Activated CD4-positive, alpha-beta T cell treated with anti-CD3 and anti-CD28 coated beads for 24 hours (primary cell): ENCODE measurements around the gene PPIP5K2.
A peak's percentile ranks its signal among the peaks of the same experiment; 100 is the strongest.

Source experiments
- DNase-seq, 2 donors: peaks; one replicate each; pipeline ENCODE4 v3.0.0-alpha.2; 2020; ENCODE audit warnings: low read depth in 2 of 2

The PPIP5K2 gene

DNA sequence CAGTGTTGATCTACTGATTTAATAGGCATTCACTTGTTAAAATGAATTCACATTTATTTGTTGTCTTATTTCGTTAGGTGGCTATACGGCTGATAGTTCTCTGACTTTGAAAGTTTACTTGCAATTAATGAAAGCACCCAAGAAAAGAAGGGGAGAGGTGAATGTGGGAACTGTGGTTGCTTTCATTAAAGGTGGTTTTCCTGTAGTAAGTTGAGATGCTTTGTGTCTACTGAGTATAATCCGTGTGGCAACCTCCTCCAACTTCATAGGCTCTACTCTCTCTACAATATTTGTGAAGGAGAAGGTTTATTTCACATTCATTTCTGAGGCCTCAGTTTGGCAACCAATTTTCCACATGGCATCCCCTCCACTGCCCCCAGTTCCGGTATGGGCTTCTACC, 125.7 kb downstream of the PPIP5K2 start:
- DNase-seq = no peak

DNA sequence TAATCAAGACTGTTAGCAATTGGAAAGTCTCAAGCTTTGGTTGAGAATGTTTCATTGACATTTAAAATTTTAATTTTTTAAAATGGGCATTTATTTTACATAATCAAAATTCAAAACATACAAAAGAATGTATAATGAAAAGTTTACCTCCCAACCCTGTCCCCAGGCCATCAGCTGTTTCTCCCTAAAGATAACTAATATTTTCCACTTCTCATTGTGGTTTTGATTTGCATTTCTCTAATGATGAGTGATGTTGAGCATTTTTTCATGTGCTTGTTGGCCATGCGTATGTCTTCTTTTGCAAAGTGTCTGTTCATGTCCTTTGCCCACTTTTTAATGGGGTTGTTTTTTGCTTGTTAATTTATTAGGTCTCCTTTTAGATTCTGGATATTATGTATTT, 127.0 kb downstream of the PPIP5K2 start:
- DNase-seq = no peak

DNA sequence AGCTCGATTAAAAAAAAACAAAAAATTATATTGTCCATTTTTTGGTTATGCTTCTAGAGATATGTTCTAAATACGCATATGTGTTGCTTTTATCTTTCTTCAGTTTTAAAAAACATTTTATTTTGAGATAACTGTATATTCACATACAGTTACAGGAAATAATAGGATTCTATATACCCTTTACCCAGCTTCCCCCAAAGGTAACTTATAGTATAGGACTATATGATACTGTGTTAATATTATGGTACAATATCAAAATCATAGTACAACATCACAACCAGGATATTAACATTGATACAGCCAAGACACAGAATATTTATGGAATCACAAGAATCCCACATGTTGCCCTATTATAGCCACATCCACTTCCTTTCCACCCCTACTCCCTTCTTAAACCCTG, 129.0 kb downstream of the PPIP5K2 start:
- no peak for DNase-seq

DNA sequence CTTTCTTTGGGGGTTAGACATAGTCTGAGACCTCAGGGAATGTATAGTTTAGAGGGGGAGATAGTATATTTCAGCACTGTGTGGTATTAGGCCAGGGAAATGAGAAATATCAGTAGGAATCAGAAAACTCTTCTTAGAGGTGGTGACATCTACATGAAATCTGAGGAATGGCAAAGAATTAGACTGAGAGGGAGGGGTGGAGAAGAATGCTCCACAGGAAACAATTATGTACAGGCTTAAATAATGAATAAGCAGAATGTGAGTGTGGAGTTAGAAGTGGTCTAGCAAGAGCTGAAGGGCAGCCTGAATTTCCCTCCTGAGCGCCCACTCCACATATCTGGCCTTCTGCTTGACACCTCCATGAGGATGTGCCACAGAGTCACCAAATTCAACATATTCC, 134.8 kb downstream of the PPIP5K2 start:
- DNase-seq = no peak

DNA sequence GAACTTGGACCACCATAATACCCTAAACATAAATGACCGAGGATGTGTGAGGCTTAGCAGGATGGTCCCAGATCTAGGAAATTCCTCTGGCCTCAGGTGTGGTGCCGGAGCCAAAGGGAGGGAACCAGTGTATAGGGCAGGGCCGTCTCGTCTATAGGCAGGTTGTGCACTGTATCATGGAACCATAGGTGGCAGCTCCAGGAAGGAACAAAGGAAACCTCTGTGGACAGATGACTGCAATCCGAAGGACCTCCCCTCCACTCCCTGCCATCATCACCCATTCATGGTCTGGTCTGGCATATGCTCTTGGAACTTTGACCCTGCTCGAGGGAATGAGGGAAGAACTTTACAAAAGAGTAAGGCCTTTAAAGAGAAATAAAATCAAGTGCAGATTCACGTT, 135.6 kb downstream of the PPIP5K2 start:
- no peak for DNase-seq

DNA sequence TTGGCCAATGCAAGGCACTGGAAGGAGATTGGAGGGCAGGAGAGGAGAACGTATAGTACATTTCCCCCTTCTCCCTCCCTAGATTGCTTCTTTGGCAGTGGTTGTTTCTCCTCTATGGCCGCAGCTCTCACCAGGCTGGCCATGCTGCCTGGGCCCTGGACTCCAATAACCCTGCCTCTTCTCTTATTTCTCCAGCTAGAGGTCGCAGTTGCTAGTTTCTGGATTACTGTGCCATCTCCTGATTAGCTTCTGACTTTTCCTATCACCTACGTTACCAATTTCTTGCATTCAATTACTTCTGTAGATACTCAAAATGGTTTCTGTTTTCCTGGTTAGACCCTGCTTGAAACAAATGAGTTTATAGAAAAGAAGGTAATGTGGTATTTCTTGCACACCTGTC, 136.1 kb downstream of the PPIP5K2 start:
- DNase-seq = no peak

DNA sequence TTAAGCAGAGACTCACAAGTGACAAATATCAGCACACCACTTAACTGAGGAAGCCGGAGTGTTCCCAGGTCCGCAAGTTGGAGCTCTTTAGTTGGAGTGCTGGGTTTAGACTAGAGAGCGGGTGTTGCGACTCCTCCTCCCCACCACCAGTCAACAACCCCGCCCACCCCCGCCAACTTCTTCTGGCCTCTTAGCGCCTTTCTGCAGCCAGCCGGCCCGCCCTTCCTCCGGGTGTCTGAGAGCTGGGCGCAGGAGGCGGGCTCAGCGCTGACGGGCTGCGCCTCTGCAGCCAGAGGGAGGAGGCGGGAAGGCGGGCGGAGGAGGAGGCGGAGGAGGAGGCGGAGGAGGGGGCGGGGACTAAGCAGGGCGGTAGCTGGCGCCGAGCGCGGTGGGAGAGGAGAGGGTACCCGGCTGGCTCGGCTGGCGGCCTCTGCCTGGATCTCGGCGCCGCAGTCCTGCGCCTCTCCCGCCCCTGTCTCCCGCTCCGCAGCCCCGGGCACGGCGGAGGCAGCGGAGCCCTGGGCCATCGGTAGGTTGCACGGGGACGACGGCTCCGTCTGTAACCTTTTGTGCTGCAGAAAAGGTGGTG, 138.4 kb downstream of the PPIP5K2 start, which contains the start of gene MACIR:
MACIR (plus strand) TSS at position 396 of the 589 bp plus-strand sequence. CDS start 17,157 bp downstream, outside the sequence.
- peak; percentile 83 to 87 for DNase-seq

DNA sequence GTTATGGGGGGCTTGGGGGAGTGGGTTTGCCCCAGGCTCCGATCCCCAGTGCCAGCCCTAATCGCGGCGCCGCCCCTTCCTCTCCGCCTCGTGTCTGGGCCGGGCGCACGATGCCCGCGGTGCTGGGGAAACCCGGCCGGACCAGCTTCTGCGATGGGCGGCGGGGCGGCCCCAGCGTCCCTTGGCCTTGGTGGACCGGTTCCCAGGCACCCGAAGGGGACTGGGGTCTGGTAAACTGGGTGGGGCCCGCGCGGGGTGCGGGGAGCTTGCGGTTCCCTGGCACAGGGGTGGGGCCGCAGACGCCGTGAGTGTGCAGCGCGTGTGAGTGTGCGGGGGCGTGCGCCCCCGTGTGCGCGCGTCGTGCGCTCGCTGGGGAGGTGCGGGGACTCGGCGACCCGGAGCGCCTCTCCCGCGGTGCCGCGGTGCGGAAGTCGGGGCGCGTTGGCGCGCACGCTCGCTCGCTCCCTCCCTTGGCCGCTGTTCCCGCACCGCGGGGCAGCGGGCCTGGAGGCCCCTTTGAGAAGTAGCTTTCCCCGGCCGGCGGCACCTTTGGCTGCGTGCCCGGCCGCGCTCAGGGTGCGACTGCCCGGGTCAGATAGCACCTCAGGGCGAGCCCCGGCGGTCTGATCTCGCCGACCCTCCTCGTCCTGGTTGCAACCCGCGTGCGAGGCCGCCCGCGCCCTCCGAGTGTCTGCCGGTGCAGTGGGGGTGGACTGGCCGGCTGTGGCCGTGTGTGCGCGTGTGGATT, 139.0 kb downstream of the PPIP5K2 start:
- peak; percentile 31 to 36 for DNase-seq

DNA sequence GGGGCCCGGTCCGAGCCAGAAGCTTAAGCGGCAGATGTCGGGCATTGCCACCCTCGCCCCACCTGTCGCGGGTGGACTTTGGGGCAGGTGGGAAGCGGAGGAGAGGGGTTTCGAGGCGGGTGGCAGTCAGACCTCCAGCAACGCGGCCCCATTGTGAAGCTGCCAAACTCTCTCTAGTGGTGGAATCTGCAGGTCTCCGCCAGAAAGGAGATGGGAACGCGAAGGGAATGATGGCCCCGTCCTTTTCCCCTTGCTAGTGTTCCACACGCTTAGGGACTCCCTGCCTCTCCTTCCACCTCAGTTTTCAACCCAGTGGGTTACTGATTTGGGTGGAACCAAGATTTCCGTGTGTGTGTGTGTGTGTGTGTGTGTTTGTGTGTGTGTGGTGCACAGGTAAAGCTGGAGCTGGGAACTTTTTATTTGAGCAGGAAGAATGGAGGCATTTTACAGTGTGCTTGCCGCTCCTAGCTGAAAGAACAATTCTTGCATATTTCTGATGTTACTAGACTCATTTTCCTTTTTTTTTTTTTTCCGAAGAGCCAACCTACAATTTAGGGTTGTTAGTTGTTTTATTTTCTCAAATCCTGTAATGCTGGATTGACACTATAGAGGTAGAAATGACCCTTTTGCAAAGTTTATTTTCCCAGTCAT, 139.7 kb downstream of the PPIP5K2 start:
- DNase-seq = no peak

DNA sequence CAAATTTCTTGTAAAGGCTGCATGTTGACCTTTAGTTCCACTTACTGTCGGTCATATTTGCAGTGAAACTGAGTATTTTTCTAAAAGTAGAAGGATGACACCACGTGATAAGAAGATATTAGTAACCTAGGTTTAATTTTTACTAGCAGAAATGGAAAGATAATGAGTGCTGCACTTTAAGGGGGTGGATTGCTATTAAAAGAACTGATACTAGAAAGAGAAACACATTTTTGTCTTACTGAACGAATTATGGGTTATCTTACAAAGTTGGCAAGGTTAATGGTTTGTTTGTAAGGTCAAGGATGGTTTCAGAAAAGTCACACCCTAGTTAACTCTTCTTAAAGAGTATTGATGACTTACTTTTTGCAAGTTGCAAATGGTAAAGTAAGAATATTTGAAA, 140.8 kb downstream of the PPIP5K2 start:
- no peak for DNase-seq
